HUES48 (cell line): Measurements from ENCODE around the gene SVOP.

Experiments used
- H3K27ac ChIP-seq: one replicate; pipeline ENCODE4 v1.7.0; 2013; ENCODE audit warnings: low read depth, low read length, inconsistent platforms
- H3K27me3 ChIP-seq: 2 replicates; pipeline ENCODE4 v1.6.1; 2013; ENCODE audit warnings: mild to moderate bottlenecking, low read length; ENCODE audit not compliant: control insufficient read depth, insufficient read depth
- H3K36me3 ChIP-seq: 2 replicates; pipeline ENCODE4 v1.6.1; 2013; ENCODE audit warnings: low read length; ENCODE audit not compliant: control insufficient read depth, insufficient read depth
- H3K4me1 ChIP-seq: 2 replicates; pipeline ENCODE4 v1.6.1; 2013; ENCODE audit warnings: mild to moderate bottlenecking, low read length; ENCODE audit not compliant: control insufficient read depth, insufficient read depth
- H3K4me3 ChIP-seq: 2 replicates; pipeline ENCODE4 v1.5.1; 2013; ENCODE audit warnings: mild to moderate bottlenecking, low read depth, low read length
- H3K9ac ChIP-seq: 2 replicates; pipeline ENCODE4 v1.6.1; 2013; ENCODE audit warnings: mild to moderate bottlenecking, low read depth, low read length, moderate library complexity
- H3K9me3 ChIP-seq: 2 replicates; pipeline ENCODE4 v1.6.1; 2013; ENCODE audit warnings: low read length; ENCODE audit not compliant: control insufficient read depth, insufficient read depth

SVOP gene

DNA sequence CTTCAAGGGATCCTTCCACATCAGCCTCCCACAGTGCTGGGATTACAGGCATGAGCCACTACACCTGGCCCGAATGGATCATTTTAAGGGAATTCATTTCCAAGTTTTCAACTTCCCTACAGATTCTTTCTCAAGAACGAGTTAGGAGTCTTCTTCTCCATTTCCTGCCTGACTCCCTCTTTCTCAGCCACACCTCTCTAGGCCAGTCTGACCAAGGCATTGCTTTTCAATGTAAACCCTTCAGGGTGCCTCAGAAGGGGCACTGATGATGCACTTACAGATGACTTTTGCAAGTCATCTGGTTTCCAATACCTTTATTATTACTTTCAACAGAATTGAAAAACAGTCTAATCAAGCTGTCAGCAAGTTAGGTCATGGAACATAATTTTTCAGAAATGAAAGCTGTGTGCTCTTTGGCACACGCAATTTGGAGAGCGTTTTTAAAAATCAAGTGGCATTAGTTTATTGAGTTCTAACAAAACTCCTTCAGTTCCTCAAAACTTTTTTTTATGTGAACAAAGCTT is 47.2 kb downstream of the SVOP start:
- Histone ChIP-seq H3K9me3 (no peaks in the 10 kb centered on the region), H3K4me1 (no peaks in the 10 kb centered on the region), H3K4me3 (no peak overlapping the region), H3K9ac (no peak overlapping the region), H3K27ac (no peak overlapping the region), H3K27me3 (no peaks in the 10 kb centered on the region), H3K36me3 (no peaks in the 10 kb centered on the region)

DNA sequence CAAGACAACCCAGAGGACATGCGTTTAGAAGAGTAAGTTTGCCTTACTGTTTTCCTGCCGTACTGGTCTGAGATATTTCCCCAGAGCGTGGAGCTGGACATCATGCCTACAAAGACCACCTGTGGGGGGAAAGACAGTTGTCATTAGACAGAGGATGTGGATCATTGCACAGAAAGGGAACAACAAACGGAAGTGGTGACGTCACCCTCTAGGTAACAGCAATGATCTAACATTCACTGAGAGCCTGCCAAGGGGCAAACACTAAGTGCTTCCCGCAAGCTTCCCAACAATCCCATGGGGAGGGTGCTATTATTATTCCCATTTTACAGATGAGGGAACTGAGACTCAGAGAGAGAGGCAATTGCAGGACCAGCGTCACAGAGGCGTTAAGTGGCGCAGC is 48.5 kb downstream of the SVOP start:
- no peak overlapping the region for H3K27ac ChIP-seq
- no peaks in the 10 kb centered on the region for H3K36me3 ChIP-seq
- no peaks in the 10 kb centered on the region for H3K27me3 ChIP-seq
- no peaks in the 10 kb centered on the region for H3K4me1 ChIP-seq
- H3K9me3 ChIP-seq: no peaks in the 10 kb centered on the region
- no peak overlapping the region for H3K4me3 ChIP-seq
- H3K9ac ChIP-seq: no peak overlapping the region

GRCh38 chr12:108969622-108970021 is 51.2 kb downstream of the SVOP start:
- no peak overlapping the region for H3K27ac ChIP-seq
- H3K27me3 ChIP-seq: no peaks in the 10 kb centered on the region
- no peak overlapping the region for H3K4me3 ChIP-seq
- H3K4me1 ChIP-seq: no peaks in the 10 kb centered on the region
- no peaks in the 10 kb centered on the region for H3K9me3 ChIP-seq
- H3K9ac ChIP-seq: no peak overlapping the region
- no peaks in the 10 kb centered on the region for H3K36me3 ChIP-seq

DNA sequence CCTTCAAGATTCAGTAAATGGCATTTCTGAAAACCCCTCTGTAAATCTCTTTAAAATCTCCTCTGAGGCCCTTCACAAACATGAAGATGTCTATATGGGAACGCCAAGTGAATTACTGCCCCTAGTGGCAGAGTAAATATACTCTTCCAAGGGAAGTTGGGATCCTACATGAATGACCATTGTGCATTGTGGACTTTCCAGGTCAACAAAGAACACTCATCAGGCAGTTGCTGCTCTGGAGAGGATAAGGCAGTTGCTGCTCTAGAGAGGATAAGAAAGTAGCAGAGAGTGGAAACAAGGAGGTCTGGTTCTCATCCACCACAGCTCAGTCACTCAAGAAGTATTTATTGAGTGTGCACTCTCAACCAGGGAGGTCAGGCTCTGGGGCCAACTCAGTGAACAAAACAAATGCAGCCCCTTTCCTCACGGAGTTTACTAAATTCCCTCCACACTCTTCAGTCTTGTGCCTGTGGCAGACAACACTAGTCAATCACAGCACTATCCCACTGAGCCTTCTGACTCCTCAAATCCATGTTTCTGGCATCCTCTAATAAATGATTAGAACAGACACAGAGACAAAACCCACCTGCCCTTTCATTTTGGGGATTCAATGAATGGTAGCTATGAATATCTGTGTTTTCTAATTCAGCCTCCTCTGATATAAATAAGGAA is 52.9 kb downstream of the SVOP start:
- Histone ChIP-seq H3K27ac (no peak overlapping the region), H3K9me3 (no peaks in the 10 kb centered on the region), H3K36me3 (no peaks in the 10 kb centered on the region), H3K4me1 (no peaks in the 10 kb centered on the region), H3K27me3 (no peaks in the 10 kb centered on the region), H3K4me3 (no peak overlapping the region), H3K9ac (no peak overlapping the region)

- H3K4me3 ChIP-seq: no peak overlapping the region
Measured at GRCh38 chr12:108966378-108967151, 54.3 kb downstream of the SVOP start.

GRCh38 chr12:108965886-108966285 is 55.0 kb downstream of the SVOP start:
- Histone ChIP-seq H3K36me3 (no peaks in the 10 kb centered on the region), H3K9ac (no peak overlapping the region), H3K9me3 (no peaks in the 10 kb centered on the region), H3K27me3 (no peaks in the 10 kb centered on the region), H3K4me1 (no peaks in the 10 kb centered on the region), H3K27ac (no peak overlapping the region), H3K4me3 (no peak overlapping the region)

More at GRCh38 chr12:108966378-108967151, 54.3 kb downstream of the SVOP start:
- no peaks in the 10 kb centered on the region for H3K4me1 ChIP-seq
- H3K27me3 ChIP-seq: no peaks in the 10 kb centered on the region
- H3K27ac ChIP-seq: no peak overlapping the region
- no peaks in the 10 kb centered on the region for H3K36me3 ChIP-seq
- H3K9ac ChIP-seq: no peak overlapping the region
- H3K9me3 ChIP-seq: no peaks in the 10 kb centered on the region

- Histone ChIP-seq H3K4me3 (no peak overlapping the region), H3K9me3 (no peaks in the 10 kb centered on the region), H3K27ac (no peak overlapping the region), H3K9ac (no peak overlapping the region), H3K4me1 (no peaks in the 10 kb centered on the region), H3K27me3 (no peaks in the 10 kb centered on the region), H3K36me3 (no peaks in the 10 kb centered on the region)
Measured at GRCh38 chr12:108964371-108965352, 56.2 kb downstream of the SVOP start.

GRCh38 chr12:108962256-108962655 is 58.6 kb downstream of the SVOP start:
- H3K36me3 ChIP-seq: no peaks in the 10 kb centered on the region
- H3K4me3 ChIP-seq: no peak overlapping the region
- no peaks in the 10 kb centered on the region for H3K4me1 ChIP-seq

GRCh38 chr12:108959748-108960655 is 60.9 kb downstream of the SVOP start:
- Histone ChIP-seq H3K4me3 (no peak overlapping the region), H3K9ac (no peak overlapping the region), H3K36me3 (no peaks in the 10 kb centered on the region), H3K9me3 (no peaks in the 10 kb centered on the region), H3K27me3 (no peaks in the 10 kb centered on the region), H3K4me1 (no peaks in the 10 kb centered on the region), H3K27ac (no peak overlapping the region)

More at GRCh38 chr12:108962256-108962655, 58.6 kb downstream of the SVOP start:
- H3K9me3 ChIP-seq: no peaks in the 10 kb centered on the region
- no peaks in the 10 kb centered on the region for H3K27me3 ChIP-seq
- H3K27ac ChIP-seq: no peak overlapping the region
- no peak overlapping the region for H3K9ac ChIP-seq
